A172 (cell line): ENCODE results near the gene GMIP. TPM values are rescaled to one million over a fixed set of nuclear protein-coding genes. Genes with fewer than 3 reads are reported as not detected.

ENCODE experiments used
- total RNA-seq: library from RNA; depleted of rRNA; stranded (reverse); fragments of >200 nt; shearing (Covaris generic); gene quantifications from 2 replicates; pipeline ENCODE4 v1.2.3, GENCODE V29; 2014; rRNA removed

The GMIP gene
- total RNA-seq, 1 experiment from 2014 or later, result 12.0 TPM

Other genes starting within 250 kb of the GMIP start
- 62.1 and 84.0 TPM in 2 replicates for gene GATAD2A, start 238.0 kb downstream of the GMIP start, total RNA-seq
- 0.26 and 0.88 TPM in 2 replicates for gene TSSK6, start 128.1 kb downstream of the GMIP start, total RNA-seq
- gene NDUFA13, start 127.4 kb downstream of the GMIP start, total RNA-seq, result 43.2 and 101 TPM in 2 replicates
- gene YJEFN3, start 114.7 kb downstream of the GMIP start, total RNA-seq, result 0.62 and 1.1 TPM in 2 replicates
- 0.02 and 0.05 TPM in 2 replicates for gene CILP2, start 105.4 kb downstream of the GMIP start, total RNA-seq
- 3.6 and 3.9 TPM in 2 replicates for gene PBX4, start 25.0 kb downstream of the GMIP start, total RNA-seq
- gene LPAR2, start 15.4 kb downstream of the GMIP start, total RNA-seq, result 2.1 and 3.0 TPM in 2 replicates
- gene ATP13A1, start 20.0 kb upstream of the GMIP start, total RNA-seq, result 48.5 and 93.1 TPM in 2 replicates
- gene ZNF101, start 25.2 kb upstream of the GMIP start, total RNA-seq, result 11.5 and 13.9 TPM in 2 replicates
- gene ZNF14, start 89.5 kb upstream of the GMIP start, total RNA-seq, result 5.9 and 7.4 TPM in 2 replicates
- gene ZNF506, start 178.1 kb upstream of the GMIP start, total RNA-seq, result not detected in 2 replicates
- gene ZNF253, start 222.2 kb upstream of the GMIP start, total RNA-seq, result 4.2 and 4.4 TPM in 2 replicates